GM19351 (cell line): ENCODE results near the gene ARID4B.
A peak's percentile ranks its signal among the peaks of the same experiment; 100 is the strongest.
"Not testable (repeated sequence)": the region's sequence is repeated elsewhere in the genome, so short reads cannot be mapped to it uniquely, and the experiment has no call there.

Source experiments
- ATAC-seq: cut with Tn5 transposase; IDR thresholded peaks from one replicate; pipeline ENCODE4 v1.9.1; 2021; ENCODE audit warnings: mild to moderate bottlenecking, moderate library complexity; ENCODE audit not compliant: unreplicated experiment

Gene ARID4B

DNA sequence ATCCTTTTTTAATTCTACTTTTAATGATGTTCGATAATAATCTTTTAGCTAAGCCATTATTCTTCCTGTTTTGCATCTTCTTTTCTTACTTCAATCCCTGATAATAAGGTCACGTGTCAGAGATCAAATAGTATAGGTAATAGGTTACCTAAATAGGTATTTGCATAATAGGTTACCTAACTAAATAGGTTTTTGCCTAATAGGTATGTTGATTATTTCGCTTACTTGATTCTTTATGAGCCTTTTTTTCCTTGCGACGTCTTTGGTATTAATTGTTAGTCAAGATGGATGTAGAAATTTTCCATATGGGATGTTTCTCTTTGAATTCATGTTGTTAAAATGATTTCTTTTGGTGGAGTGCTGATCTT lies 2.9 kb upstream of the ARID4B start:
- no peak for ATAC-seq

DNA sequence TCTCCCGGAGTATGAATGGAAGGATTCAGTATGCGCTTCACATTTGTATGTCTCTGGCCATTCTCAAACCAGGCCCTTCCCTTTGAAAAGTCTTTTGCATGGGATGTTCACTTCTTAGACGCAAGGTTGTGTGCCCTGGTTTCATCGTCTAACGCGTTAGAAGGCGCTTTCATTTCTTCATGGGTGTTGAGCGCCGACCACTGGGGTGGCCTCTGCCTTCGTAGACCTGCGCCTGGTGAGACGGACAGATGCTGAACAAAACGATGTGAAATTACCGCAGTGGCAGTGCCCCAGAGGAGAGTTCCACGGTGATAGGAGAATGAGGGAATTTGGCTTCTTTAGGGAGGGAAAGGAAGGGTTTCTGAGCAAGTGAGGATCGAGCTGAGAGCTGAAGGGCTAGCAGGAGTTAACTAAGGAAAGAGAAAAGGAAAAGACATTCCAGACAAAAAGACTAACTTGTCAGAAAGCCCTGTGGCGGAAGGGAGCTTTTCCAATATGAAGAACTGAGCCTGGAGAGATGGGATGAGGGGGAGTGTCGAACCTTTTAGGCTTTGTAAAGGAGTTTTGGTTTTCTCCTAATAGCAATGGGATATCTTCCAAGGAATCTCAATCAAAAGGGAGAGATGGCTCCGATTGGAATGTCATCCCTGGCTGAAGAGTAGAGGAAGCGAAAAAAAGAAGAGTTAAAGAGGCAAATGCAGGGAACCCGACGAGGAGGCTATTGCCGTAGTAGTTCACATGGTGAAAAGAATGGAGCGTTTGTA lies 1.3 kb upstream of the ARID4B start:
- ATAC-seq = peak; percentile 34

DNA sequence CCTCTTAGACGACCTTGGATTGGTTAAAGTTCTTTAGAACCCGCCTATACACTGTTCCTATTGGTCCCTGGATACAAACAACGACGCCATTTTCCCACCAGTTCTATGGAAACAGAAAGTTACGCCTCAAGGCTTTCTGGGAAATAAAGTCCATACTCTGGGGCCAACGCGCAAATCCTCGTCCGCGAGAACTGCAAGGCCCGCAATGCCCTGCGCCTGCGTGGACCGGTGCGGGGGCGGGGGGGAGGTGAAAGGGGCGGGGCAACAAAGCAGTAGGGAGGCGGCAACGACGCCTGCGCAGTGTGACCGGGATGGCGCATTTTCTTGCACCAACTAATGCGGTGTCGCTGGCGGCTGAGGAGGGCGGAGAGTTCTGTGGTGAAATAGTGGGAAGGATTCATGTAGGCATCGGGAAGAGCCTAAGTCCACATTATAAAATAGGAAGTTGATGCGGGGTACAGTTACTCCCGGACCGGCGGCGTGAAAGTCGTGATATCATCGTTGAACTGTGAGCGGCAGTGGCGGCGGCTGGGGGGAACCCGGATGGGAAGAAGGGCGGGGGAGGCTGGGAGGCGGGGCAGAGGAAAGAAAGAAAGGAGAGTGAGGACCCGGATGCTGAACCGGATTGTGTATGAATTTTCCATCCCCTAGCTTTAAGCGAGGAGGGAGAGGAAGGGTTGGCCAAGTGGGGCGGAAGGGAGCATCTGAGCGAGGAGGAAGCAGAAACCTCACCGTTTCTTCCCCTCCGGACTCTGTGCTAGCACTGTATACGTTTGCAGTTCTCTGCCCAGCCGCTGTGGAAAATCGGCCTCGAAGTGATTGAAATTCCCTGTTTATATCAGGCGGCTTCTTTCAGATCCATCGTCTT lies 526 bp upstream of the ARID4B start, which contains the start of gene GGPS1:
TSS of gene GGPS1 (plus strand) at position 300 of the 868 bp plus-strand sequence. CDS start 6,695 bp downstream, outside the sequence.
- peak; percentile 49 for ATAC-seq

DNA sequence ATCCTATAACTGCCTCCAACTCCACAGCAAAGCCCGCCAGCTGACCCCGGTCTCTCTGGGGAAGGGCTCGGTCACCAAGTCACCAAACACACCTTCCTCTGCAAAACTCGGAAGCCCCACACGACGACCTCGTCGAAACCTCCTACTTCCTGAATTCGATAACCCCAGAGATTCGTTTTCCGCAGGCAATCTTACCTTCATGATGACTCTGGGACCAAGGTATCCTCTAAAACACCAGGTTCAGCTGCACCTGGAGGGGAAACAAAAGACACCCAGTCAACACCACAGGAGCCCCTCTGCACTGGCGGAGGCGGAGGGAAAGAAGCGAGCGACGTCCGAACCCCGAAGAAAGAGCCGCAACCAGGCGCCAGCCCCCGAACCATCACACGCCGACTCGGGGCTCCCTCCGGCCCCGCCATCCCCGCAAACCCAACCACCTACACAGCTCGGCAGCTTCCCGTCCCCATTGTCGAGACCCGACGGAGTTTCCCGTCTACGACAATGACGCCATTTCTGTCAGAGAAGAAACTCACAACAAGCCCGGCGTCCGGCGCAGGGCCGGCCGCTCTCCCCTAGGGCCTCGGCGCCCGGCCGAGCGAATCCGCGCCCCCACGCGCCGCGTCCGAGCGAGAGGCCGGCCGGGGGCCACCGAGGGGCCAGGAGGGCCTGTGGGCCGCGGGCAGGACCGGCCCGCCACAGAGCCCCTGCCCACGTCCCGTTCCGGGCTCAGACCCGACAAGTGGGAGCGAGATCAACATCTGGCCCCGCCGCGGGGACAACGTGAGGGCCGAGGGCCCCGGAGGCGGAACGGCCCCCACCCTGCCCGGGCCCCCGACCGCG lies 1.0 kb downstream of the ARID4B start:
- peak; percentile 21 for ATAC-seq

DNA sequence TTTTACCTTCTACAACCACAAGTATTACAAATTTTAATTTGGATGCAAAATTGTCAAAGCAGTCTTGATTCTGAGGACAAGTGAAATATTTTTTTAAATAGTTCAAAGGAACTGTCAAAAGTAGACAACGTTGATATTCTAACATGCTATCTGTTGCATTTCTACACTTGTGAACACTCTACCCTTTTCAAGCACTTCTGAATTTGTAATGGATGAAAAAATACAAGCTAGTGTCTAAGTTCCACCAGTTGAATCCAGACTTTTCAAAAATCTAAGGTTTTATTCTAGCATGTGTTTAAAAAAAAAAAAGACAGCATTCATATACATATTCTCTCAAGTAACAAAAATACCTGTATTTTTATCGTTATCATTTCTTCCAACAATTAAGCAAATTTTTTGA lies 2.1 kb downstream of the ARID4B start:
- no peak for ATAC-seq

DNA sequence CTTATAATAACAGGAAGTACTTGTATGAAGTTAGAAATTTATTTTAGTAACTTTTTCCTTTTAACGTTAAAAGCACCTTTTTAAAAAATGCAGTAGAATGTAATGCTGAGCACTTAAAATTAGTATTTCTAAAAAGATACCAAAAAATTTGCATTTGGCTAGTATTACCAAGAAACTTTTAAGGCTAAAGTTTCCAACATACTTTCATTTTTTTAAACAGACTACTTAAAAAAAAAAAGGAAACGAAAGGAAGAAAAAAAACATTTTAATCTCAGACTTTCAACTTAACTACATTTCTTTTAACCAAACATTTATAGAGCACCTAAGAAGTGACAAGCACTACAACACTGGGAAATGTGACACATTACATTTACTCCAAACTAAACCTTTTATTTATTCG lies 2.8 kb downstream of the ARID4B start:
- no peak for ATAC-seq

DNA sequence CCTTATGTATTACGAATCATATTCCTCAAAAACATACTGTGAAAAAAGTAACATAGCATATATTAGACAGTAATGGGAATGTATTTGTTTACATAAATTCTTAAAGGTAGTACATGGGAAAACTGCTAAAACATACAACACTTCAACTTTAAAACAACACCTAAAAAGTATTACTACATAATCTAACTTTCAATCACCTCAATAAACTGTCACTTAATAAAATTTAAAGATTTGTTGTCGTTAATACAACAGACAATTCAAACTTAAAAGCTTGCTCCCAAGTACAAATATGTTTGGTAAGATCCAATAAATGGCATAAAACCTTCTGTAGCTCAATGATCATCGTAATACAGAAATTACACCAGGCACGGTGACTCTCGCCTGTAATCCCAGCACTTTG lies 3.7 kb downstream of the ARID4B start:
- no peak for ATAC-seq

DNA sequence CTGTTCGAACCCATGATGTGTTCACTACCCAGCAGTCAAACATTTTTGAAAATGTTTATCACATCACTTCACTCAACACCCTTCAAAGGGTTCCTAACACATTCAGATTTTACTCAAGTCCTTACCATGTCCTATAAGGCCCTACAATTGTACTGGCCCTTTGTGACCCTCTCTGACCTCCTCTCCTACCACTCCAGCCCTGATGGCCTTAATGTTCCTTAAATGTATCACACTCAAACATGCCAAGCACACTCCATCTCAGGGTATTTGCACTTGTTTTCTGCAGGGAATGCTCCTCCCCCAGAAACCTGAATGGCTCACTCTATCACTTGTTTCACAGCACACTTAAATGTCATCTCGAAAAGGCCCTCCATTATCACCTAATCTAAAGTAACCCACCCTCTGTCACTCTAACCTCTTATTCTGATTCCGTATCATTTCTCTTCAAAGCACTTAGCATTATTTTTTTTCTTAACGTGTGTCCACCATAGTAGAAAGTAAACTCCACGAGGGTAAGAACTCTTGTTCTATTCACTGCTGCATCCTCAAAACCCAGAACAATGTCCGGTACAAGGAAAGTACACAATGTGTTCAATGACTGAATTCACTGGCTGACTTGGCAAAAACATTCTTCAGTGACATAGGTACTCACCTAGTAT lies 7.3 kb downstream of the ARID4B start:
- ATAC-seq = no peak

DNA sequence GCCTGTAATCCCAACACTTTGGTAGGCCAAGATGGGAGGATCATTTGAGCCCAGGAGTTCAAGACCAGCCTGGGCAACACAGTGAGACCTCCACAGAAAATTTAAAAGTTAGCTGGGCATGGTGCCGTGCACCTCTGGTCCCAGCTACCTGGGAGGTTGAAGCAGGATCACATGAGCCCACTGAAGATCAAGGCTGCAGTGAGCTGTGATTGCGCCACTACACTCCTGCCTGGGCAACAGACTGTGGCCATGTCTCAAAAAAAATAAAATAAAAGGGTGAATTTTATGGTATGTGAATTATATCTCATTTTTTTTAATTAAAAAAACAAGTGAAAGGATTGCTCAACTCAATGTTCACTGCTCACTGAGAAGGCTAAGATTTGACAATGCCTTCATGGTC lies 8.7 kb downstream of the ARID4B start:
- ATAC-seq = no peak

DNA sequence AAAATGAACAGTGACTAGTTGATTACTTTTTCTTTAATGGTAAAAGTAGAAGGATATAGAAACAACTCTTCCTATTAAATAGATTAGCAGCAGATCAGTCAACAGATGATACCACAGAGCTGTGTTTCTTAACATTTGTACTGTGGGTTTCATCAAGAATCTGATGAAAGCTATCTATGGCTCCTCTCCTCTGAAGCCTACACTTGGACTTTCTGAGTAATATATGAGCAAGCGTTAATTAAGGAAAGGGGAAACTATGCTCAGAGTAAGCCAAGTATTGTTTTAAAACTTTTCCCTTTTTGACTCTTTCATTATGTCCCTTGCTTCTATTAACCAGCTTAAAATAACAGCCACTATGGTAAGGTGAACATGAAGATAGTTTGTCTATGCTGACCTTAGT lies 10.8 kb downstream of the ARID4B start:
- ATAC-seq = no peak

DNA sequence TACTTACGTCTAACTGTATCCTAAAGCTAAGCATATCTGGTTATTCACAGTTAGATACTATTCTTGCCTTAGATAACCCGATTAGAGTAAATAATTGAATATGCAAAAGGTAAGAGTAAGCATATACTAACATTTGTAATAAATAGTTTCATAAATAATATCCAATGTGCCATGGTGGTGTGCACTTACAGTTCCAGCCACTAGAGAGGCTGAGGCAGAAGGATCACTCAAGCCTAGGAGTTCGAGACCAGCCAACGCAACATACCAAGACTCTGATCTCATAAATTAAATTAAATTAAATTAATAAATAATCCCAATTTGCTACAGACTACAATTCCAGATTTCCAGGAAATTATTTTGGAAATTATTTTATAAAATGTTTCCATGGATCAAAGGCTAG lies 12.2 kb downstream of the ARID4B start:
- no peak for ATAC-seq

DNA sequence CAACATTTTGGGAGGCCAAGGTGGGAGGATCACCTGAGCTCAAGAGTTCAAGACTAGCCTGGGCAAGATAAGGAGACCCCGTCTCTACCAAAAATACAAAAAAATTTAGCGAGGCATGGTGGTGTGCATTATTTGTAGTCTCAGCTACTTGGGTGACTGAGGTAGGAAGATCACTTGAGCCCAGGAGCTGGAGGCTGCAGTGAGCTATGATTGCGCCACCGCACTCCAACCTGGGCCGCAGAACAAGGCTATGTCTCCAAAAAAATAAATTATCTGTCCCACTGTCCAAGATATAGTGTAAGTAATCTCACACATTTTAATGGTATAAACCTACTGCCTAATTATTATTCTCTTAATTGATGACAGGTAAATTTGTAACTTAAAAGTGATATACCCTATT lies 12.8 kb downstream of the ARID4B start:
- no peak for ATAC-seq

DNA sequence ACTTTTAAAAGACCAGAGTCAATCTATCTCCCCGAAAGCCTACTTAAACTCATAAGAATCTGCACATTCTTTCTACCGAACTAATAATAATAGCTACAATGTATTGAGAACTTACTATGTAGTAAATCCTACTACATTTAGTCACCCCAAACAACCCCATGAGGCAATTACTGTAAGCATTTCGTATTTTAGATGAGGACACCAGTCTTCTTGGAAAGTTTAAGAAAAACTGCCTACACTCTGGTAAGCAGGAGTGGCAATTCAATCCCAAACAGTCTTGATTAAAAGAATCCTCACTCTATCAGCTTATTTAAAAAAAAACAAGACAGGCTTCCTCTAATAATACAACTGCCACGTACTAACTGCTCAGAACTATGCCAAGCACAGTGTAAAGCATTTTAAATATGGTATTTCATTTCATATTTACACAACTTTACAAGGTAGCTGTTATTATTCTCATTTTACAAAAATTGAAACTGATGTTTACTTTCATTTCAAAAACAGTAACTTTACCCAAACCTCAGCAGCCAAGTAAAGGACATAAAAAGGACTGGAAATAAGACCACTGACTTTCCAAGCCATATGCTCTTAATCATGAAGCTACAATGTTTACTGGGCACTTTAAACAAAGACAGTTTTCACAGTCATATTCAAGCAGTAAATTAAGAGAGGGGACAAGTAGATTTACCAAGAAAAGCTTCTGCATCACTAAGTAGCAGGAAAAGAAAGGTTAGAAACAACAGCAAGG lies 13.9 kb downstream of the ARID4B start:
- no peak for ATAC-seq

DNA sequence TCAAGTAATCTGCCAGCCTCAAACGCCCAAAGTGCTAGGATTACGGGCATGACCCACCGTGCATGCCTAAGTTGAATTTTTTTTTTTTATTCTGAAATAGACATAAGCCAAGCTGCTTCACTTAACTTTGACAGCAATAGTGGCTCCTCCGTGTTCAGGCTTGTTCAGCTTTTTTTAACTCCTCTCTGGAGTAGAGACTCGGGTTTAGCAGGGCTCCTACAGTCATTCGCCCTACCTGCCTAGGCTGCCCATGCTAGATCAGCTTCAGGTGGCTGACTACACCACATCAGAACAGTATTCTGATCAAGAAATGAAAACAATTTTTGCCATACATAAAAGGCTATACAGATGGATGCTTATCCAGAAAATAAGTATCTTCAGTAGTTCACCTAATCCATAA lies 14.7 kb downstream of the ARID4B start:
- ATAC-seq = no peak

DNA sequence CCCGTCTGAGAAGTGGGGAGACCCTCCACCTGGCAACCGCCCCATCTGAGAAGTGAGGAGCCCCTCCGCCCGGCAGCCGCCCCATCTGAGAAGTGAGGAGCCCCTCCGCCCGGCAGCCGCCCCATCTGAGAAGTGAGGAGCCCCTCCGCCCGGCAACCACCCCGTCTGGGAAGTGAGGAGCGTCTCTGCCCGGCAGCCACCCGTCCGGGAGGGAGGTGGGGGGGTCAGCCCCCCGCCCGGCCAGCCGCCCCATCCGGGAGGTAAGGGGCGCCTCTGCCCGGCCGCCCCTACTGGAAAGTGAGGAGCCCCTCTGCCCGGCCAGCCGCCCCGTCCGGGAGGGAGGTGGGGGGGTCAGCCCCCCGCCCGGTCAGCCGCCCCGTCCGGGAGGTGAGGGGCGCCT lies 18.8 kb downstream of the ARID4B start:
- not testable (repeated sequence) for ATAC-seq

DNA sequence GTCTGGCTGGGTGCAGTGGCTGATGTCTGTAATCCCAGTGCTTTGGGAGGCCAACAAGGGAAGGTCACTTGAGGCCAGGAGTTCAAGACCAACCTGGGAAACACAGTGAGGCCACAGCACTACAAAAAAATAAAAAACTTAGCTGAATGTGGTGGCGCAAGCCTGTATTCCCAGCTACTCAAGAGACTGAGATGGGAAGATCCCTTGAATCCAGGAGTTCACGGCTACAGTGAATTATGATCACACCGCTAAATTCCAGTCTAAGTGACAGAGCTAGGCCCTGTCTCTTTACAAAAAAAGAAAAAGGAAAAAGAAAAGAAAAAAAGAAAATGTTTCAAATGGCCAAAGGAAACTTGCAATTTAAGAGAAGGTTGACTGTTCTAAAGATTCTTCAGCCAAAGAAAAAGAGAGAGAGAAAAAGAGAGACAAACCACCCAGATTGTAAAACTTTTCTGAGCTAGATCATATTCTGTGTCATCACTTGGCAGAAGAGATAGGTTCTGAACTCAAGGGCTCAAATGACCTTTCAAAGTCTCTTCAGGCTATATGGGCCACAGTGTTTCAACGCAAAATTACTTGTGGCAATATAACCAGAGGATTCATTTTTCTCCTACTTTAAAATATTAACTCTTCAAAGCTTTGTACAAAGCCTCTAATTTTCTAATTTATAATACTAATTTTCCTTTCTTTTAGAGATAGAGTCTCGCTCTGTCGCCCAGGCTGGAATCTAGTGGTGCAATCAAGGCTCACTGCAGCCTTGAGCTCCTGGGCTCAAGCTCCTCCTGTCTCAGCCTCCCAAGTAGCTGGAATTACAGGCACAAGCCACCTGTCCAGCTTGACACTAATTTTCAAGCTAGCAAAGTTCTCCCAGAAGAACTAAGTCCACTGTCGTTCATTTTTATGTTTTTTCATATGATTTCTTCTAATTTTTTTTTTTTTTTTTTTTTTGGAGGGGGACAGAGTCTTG lies 20.5 kb downstream of the ARID4B start:
- ATAC-seq = no peak

DNA sequence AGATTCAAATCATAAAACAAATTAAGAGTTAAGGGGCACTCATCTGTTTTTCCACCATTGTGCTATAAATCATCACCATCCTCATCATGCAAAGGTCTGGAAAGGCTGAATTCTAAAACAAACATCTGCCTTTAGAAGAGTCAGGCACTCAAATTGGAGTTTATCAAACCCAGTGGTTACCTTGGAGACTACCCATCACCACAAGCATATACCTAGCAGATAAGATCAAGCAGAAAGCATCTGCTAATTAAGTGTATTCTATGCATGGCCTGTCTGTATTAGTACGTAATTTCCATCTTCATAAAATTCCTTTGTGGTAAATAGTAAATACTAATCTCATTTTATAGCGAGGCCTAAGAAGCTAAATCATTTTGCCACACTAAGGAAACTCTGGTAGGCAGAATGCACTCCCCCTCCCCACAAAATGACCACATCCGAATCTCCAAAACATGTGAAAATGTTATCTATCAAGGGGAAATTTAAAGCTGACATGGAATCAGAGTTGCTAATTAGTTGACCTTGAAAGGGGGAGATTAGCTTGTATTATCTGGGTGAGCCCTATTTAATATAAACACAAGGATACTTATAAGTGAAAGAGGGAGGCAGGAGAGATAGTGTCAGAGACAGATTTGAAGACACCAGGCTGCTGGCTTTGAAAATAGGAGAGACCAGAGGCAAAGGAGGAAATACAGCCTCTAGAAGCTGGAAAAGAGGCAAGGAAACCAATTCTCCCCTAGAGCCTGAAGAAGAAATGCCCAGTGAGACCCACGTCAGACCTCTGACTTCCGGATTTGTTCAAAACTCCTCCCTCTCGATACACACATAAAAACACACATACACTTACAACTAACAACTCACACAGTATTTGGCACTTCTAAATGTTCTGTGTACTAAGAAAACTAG lies 23.2 kb downstream of the ARID4B start:
- no peak for ATAC-seq

DNA sequence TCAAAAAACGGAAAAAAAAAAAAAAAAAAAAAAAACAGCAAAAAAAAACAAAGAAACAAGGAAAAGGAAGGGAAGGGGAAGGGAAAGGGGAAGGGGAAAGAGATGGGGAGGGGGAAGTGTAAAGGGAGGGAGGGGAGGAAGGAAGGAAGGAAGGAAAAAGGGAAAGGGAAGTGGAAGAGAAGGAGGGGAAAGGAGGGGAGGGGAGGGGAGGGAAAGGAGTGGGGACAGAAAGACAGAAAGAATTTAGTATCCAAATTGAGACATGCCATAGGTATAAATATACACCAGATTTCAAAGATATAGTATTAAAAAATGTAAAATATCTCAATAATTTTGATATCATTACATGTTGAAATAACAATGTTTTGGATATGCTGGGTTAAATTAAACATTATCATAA lies 25.8 kb downstream of the ARID4B start:
- ATAC-seq = no peak
